Prostate gland (tissue), 2 donors: ENCODE measurements around the gene ART1.

Experiments
- POLR2AphosphoS5 ChIP-seq: sonication (generic); formaldehyde crosslinking; IDR thresholded peaks from one replicate; pipeline ENCODE4 v1.6.1; 2017; ENCODE audit warnings: antibody characterized with exemption
- TF ChIP-seq, protein P1 (sequence below), 4 experiments: fragments of 200-600 bp in 2 of 4; fragments of 450-650 bp in 2 of 4; sonication (generic) in 2 of 4; IDR thresholded peaks; 1 replicate in 3 of 4; 2 replicates in 1 of 4; pipeline ENCODE4 v1.5.1; 2016 to 2019; ENCODE audit warnings: antibody characterized with exemption in 4 of 4, mild to moderate bottlenecking in 2 of 4, moderate library complexity in 2 of 4

DNA sequence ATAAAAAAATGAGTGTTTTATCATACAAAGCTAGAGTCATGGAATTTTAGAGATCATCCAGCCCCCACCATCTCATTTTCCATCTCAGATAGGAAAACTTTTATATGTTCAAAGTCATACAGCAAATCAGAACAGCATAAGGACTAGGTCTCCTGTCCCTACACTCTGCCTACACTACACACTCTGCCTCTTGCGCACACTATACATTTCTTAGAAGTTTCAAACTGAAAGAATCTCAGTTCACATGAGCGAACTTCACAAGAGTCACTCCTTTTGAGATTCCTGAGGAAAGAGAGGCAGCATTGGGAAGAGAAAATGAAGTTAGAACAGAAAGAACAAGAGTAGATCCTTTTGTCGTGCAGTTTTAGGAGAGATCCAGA, 39.7 kb upstream of the ART1 start:
- TF ChIP-seq, protein P1, sequence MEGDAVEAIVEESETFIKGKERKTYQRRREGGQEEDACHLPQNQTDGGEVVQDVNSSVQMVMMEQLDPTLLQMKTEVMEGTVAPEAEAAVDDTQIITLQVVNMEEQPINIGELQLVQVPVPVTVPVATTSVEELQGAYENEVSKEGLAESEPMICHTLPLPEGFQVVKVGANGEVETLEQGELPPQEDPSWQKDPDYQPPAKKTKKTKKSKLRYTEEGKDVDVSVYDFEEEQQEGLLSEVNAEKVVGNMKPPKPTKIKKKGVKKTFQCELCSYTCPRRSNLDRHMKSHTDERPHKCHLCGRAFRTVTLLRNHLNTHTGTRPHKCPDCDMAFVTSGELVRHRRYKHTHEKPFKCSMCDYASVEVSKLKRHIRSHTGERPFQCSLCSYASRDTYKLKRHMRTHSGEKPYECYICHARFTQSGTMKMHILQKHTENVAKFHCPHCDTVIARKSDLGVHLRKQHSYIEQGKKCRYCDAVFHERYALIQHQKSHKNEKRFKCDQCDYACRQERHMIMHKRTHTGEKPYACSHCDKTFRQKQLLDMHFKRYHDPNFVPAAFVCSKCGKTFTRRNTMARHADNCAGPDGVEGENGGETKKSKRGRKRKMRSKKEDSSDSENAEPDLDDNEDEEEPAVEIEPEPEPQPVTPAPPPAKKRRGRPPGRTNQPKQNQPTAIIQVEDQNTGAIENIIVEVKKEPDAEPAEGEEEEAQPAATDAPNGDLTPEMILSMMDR (IDR thresholded peaks at IDR 0.05): no peak
- TF ChIP-seq POLR2AphosphoS5: no peak
